GM18505 (cell line): ENCODE data around the gene TC2N.
"Not testable (repeated sequence)": the region's sequence is repeated elsewhere in the genome, so short reads cannot be mapped to it uniquely, and the experiment has no call there.

Source experiments
- ATAC-seq: cut with Tn5 transposase; IDR thresholded peaks from one replicate; pipeline ENCODE4 v1.9.1; 2021; ENCODE audit not compliant: unreplicated experiment
- POLR2A ChIP-seq: IDR thresholded peaks from 4 replicates; pipeline ENCODE4 v1.6.1; 2011; ENCODE audit warnings: borderline replicate concordance; ENCODE audit not compliant: insufficient read depth, insufficient read length; ENCODE audit errors: extremely low read depth

The TC2N gene

DNA sequence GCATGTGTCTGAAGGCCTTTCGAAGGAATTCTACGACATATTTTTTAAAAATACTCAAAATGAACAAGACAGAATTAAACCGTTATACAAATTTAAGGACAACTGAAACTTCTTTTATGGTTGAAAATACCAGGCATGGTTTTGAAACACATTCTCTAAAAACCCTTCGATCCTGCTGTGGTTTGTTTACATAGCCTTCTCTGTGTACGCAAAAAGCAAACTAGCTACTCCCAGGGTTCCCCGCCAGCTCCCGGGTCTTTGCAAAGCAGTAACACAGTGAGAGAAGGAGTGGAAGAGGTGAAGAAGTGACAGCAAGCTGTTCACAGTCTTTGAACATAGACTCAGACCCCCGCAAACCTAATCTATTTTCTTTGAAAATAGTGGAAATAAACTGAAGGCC is 2.2 kb upstream of the TC2N start:
- ATAC-seq, result no peak
- TF ChIP-seq POLR2A, result no peak

DNA sequence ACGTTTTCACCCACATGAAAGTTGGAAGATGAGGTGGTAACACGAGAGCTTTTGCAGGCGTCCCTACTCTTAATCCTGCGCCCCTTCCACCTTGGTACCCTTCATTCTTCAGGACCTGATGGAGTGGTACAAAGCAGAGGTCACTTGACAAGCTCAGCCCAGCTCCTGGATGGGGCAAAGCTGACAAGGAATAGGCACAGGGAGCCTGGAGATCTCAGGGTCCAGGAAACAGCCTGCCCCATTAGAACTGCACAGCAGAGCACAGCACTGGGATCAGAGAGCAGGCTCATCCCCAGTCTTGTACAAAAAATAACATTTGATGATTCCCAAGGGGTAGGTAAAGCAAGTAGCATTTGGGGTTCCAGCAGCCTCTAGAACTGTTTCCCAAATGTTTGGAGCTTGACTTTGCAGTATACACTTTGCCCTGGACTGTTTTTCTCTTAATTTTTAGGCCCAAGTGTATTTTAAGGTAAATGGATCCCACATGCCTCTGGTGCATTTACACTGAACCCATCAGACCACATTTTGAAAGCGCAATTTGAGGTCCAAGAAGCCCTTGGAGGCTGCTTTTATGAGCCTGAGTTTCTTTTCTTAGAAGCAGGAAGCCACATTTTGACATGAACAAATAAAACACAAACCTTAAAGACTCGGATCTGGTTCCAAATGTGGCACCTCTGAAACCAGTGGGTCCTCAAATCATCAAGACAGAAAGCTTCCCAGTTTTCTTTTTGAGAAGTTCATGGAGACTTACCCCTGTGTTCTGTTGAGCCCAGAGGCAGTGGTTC is 633 bp downstream of the TC2N start:
- no peak for ATAC-seq
- no peak for TF ChIP-seq POLR2A

DNA sequence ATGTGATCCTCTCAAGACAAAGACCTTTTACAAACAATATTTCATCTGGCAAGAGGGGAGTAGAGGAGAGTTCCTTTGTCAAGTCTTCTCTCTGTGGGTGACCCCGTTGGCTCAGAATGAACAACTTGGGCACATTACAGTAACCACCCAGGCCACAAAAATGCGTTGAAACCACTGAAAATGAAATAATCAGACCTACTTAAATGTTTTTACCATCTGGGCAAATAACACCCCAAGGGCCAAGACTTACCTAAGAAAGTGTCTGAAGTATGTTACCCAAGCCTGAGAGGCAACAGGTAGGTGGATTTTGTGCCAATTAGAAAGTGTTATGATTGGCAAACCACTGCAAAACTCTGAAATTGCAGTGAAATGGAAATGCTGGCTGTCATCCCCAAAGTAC is 1.3 kb downstream of the TC2N start:
- no peak for ATAC-seq
- TF ChIP-seq POLR2A, result no peak

DNA sequence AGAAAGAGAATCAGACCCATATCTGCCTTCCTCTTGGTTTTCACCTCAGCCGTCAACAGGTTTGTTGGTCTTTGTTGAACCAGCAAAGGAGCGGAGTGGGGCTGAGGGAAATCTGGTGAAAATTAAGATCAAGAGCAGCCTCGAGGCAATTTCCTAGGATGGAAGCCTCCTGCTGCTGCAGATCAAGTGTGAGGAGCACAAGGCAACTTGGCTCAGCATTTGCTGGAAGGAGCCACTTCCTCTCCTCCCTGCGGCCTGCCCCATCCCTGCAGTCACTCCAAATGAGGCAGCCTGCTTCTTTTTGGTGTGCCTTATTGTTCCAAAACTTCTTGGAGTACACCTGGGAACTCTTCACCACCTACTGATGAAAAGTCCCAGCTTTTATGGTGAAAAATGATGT is 4.9 kb downstream of the TC2N start:
- ATAC-seq, result no peak
- TF ChIP-seq POLR2A, result no peak

DNA sequence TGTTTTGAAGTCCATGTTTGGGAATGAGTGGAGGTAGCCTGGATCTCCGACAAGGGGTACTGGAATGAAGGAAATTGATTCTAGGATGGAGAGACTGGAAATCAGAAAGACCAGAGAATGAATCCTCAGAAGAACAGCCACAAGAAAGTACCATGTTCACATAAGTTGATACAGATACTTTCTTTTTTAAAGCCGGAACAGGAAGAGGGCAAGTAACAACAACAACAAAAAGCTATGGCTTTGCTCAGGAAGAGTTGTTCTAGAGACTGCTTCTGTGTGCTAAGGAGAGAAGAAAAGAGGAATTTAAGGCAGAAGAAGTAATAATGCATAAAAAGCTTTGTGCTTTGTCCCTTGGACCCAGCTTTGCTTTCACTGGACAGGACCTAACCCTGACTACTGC is 6.2 kb downstream of the TC2N start:
- no peak for ATAC-seq
- TF ChIP-seq POLR2A, result no peak

DNA sequence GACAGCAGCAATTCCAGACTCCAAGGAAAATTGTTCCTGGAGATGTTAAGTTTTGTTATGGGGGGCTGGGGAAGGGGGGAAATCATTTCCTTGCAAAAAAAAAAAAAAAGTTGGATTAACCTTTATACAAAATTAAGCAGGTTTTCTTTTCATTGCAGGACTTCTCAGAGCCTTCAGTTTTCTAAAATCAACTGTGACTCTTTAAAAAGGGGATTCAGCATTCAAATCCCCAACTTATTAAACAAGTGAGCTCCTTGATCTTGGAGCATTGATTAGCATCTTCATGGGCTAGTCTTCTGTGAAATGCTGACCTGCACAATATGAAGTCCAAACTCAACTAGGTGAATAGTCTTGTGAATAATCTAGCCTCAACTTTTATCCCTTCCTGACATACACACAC is 7.1 kb downstream of the TC2N start:
- ATAC-seq, result no peak
- no peak for TF ChIP-seq POLR2A

DNA sequence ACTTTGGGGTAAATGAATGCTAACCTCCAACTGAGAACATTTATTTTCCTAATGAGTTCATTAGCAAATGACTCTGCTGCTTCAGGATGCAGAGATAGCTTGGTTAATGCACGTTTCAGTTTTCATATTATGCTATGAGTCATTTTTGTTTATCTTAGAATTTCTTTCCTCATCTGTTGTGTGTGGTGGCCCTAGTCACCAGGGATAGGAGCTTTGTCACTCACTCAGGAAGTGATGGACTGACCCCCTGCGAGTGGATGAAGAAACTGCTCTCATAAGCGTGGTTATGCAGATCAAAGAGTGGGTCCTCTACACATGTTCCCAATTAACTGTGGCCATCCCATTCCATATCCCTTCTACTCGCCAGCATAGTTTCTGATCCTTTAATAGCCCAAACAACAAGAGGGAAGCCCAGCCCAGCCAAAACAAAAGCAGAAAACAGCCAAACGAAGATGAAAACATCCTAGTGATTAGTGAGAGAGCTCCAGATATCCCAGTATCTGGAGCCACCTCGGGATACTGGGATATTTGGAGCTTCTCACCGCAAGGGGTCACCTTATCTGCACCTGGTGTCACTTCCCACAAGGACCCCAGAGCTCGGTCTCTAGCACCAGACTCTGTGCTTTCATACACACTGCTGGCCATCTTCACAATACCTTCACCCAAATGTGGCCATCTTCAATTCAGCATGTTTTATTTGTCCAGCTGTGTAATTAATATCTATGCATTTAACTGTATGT is 8.6 kb downstream of the TC2N start:
- no peak for TF ChIP-seq POLR2A
- peak; percentile 80 for ATAC-seq

DNA sequence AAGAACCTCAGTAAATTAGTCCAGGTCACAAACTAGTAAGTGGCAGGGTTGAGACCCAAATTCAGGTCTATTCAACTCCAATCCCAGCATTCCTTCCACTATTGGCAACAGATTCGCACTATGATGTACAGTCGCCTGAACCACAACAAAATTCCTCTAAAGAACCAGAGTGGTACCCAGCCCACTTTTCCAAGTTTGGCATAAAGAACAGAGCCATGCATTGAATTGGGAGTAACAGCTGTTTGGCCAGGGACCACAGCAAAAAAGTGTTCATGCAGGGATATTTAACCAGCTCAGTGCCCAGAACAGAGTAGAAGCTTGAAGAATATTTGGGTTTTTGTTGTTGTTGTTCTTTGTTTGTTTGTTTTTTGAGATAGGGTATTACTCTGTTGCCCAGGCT is 9.7 kb downstream of the TC2N start:
- no peak for TF ChIP-seq POLR2A
- no peak for ATAC-seq

DNA sequence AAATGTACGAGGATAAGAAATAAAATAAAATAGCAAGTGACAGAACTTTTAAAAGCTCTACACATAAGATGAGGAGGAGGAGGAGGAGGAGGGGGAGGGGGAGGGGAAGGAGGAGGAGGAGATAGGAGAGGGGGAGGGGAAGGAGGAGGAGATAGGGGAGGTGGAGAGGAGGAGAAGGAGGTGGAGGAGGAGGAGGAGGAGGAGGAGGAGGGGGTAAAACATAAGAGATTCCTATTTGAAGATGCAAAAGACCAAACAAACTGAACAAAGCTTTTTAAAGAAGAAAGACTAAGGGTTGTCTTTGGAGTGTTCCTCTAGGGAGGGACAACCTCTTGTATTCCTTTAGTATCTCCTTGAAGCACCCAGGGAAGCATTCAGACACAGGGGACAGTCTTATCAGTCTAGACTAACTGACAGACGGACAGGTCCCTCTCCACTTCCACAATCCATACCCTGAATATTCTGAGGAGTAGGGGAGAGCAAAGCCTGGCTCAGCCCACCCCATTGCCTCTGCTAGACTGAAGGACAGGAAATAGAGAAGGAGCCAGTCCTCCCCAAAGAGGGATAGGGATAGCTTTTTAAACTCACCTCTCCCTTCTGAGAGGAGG is 12.9 kb downstream of the TC2N start:
- ATAC-seq, result no peak
- TF ChIP-seq POLR2A, result no peak

DNA sequence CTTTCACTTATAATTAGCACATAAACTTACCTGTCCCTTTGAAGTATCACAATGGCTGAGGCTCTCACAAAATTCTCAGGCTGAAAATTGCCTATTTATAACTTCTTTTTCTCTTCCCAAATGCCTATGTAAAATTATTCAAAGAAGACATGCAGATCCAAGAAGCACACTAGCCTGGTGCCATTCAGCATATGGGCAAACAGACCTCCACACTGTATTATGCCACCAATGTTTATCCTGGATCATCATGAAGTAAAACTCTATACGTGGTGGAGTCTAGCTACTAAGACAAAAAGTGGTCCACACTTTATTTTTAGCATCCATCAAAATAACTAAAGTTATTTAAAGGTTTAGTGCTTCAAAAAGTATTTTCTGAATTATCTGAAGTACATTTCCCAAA is 15.8 kb downstream of the TC2N start:
- no peak for TF ChIP-seq POLR2A
- ATAC-seq, result no peak

DNA sequence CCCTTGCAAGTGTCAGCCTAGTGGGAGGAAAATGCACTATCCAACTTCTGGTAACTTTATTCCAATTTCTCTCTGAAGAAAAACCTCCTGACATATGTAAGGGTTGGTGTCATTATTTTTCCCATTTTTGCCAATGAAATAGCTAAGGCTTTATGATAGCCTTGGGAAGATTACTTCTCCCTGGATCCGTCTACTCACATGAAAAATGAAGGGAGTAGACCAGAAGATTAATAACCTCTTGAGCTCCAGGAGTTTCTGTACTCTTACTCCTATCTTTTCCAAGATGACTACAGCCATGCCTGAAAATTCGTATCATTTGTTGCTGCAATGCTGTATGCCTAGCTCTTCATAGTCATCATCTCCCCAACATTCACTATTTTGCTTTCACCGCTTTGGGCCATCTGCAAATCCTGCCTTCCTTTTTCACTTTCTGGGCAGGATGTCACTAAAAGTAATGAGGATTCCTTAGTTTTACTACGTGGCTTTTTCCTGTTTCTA is 18.8 kb downstream of the TC2N start:
- ATAC-seq, result no peak
- TF ChIP-seq POLR2A, result no peak

DNA sequence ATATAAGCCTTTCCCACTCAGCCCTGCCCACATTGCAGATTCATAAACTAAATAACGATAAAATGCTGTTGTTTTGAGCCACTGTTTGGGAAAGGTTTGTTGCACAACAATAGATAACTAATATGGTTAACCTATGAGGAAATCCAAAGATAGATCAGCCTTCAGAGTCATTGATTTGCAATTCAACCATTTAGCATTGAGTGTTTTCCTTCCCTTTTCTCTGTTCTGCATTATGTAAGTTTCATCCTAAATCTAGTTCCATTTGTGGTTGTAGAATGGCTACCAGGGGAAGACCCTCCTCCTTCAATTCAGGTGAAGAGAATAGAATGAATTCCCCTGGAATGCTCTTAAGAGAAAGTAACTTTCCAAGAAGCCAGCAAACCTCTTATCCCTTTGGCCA is 19.6 kb downstream of the TC2N start:
- no peak for ATAC-seq
- no peak for TF ChIP-seq POLR2A

DNA sequence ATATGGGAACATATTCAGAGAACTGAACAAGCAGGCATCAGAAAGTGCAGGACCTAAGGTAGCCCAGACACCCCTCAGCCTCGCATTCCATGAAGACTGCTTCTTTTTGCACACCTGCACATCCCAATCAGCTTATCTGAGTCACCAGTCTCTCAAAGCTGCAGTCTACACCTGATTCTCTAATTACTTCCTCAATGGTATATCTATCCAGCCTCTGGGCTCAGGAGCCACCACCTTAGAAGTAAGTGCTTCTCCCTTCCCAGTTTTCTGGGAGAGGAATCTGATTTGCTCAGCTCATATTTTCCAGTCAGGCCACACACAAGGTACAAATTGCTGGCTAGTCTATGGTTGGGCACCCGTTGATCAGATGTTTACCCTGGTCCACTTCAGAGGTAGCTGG is 21.7 kb downstream of the TC2N start:
- TF ChIP-seq POLR2A, result no peak
- ATAC-seq, result no peak

DNA sequence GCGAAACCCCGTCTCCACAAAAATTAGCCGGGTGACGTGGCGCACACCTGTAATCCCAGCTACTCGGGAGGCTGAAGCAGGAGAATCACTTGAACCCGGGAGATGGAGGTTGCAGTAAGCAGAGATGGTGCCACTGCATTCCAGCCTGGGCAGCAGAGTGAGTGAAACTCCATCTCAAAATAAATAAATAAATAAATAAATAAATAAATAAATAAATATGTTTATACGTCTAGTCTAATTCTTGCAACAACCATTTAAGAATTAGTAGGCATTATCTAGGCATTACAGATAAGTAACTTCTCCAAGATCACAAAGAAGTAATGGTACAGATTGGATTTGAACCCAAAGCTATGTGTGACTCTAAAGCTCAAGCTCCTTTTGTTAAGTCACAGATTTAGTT is 22.3 kb downstream of the TC2N start:
- not testable (repeated sequence) for ATAC-seq
